Measurements from ENCODE around the gene BAIAP2L2. TPM values are rescaled to one million over a fixed set of nuclear protein-coding genes. Genes with fewer than 3 reads are reported as not detected.

Gene BAIAP2L2
- total RNA-seq, 3 donors from 2014 or later (not counting 1 experiment from before 2014, with no cell fraction given) = 0.99 to 1.9 (median 1.2) TPM

GRCh38 chr22:38139901-38140300, 29.4 kb upstream of the BAIAP2L2 start:
- no peaks in the 10 kb centered on the region for H3K9me3 ChIP-seq (ENCODE audit: control insufficient read depth, insufficient read depth, low read length)
- Mint-ChIP-seq H3K4me1 (peaks cover 26 to 47% of the 10 kb centered on the region in 2 donors), H3K27me3 (ENCODE audit: low read depth in 2 of 2) (no peaks in the 10 kb centered on the region), H3K9me3 (no peaks in the 10 kb centered on the region), H3K27ac (peak overlapping the region; percentile 63 to 70), H3K4me3 (no peak overlapping the region), H3K36me3 (no peaks in the 10 kb centered on the region)
- H3K36me3 ChIP-seq (ENCODE audit: control insufficient read depth, insufficient read depth, low read length) = peaks cover 23% of the 10 kb centered on the region
- TF ChIP-seq CTCF (IDR thresholded peaks at IDR 0.05) = no peak
- no peaks in the 10 kb centered on the region for H3K27me3 ChIP-seq (ENCODE audit: control insufficient read depth, insufficient read depth, low read length)
- peaks cover 54% of the 10 kb centered on the region for H3K4me1 ChIP-seq (ENCODE audit: control insufficient read depth, insufficient read depth, low read length)
- 98% methylated on average over 11 of the region's 11 CpGs for WGBS (ENCODE audit: insufficient coverage)
- DNase-seq = no peak
- H3K4me3 ChIP-seq (ENCODE audit: low read length) = no peak overlapping the region
- H3K27ac ChIP-seq (ENCODE audit: low read length) = no peak overlapping the region
- intact Hi-C loops (cut with micrococcal nuclease) = no loop called here
- no peak for ATAC-seq

DNA sequence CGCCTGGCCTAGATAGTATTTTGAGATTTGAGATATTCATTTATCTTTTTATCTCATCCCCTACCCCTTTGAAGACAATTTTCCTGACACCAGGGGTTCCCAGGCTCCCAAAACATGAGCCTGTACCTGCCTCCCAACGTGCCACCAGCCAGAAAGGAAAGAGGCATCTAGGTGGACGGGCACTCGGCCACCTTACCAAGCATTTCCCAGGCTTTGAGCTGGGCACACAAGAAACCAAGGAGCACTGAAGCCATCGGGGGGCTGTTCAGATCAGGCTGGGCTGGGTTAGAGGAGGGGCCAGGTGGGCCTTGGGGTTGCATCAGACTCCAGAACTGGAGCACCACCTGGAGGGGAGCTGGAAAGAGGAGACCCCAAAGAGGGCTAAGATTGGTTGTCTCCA, 28.5 kb upstream of the BAIAP2L2 start:
- H3K4me3 ChIP-seq (ENCODE audit: low read length) = no peak overlapping the region
- H3K4me1 ChIP-seq (ENCODE audit: control insufficient read depth, insufficient read depth, low read length) = peaks cover 44% of the 10 kb centered on the region
- 94% methylated on average over 5 of the region's 5 CpGs for WGBS (ENCODE audit: insufficient coverage)
- intact Hi-C loops (cut with micrococcal nuclease) = no loop called here
- TF ChIP-seq CTCF (IDR thresholded peaks at IDR 0.05) = no peak
- Mint-ChIP-seq H3K4me3 (no peak overlapping the region), H3K27ac (peak overlapping the region in 1 of 2 donors; percentile 35), H3K4me1 (peaks cover 26 to 45% of the 10 kb centered on the region in 2 donors), H3K27me3 (ENCODE audit: low read depth in 2 of 2) (no peaks in the 10 kb centered on the region), H3K36me3 (no peaks in the 10 kb centered on the region), H3K9me3 (no peaks in the 10 kb centered on the region)
- H3K9me3 ChIP-seq (ENCODE audit: control insufficient read depth, insufficient read depth, low read length) = no peaks in the 10 kb centered on the region
- H3K27me3 ChIP-seq (ENCODE audit: control insufficient read depth, insufficient read depth, low read length) = no peaks in the 10 kb centered on the region
- no peak overlapping the region for H3K27ac ChIP-seq (ENCODE audit: low read length)
- peaks cover 29% of the 10 kb centered on the region for H3K36me3 ChIP-seq (ENCODE audit: control insufficient read depth, insufficient read depth, low read length)
- DNase-seq (no peak), ATAC-seq (no peak)

DNA sequence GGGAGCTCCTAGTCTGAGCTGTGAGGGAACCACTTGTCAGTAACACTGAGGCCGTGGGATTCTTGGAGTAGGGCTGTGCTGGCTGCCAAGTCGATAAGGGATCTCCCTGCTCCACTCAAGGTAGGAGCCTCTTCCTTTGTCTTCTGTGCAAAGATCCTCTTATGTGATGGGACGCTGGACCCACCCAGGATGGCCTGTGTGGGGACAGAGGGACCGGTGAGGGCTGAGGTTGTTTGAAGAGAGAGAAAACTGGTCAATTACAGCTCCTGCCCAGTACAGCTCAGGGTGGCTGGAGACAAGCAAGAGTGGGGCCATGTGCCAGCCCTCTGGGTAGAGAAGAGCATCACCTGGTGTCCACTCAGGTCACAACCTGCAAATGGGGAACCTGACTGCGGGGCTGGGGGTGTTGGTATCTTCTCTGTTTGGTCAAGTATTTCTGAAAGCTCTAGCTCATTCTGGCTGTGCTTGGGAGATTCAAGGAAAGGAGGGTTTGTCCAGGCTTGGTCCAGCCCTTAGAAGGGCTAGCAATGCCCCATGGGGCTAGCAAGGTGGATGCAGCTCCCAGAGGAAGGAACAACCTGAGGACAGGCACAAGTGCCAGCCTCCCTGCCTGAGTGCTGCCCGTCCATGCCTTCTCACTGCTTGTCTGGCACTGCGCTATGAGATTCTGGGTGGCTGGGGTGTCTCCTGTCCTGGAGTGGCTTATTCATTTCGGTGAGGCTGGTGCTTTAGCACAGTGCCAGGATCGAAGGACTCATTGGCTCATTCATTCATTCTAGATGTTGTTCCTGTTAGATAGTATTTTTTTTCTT, 27.6 kb upstream of the BAIAP2L2 start:
- no peak for TF ChIP-seq CTCF (IDR thresholded peaks at IDR 0.05)
- peaks cover 35% of the 10 kb centered on the region for H3K4me1 ChIP-seq (ENCODE audit: control insufficient read depth, insufficient read depth, low read length)
- H3K27me3 Mint-ChIP-seq (ENCODE audit: low read depth in 2 of 2) = no peaks in the 10 kb centered on the region
- no peak overlapping the region for H3K4me3 ChIP-seq (ENCODE audit: low read length)
- H3K27ac ChIP-seq (ENCODE audit: low read length) = no peak overlapping the region
- no peaks in the 10 kb centered on the region for H3K9me3 ChIP-seq (ENCODE audit: control insufficient read depth, insufficient read depth, low read length)
- no peaks in the 10 kb centered on the region for H3K27me3 ChIP-seq (ENCODE audit: control insufficient read depth, insufficient read depth, low read length)
- no peak overlapping the region for H3K4me3 Mint-ChIP-seq
- WGBS (ENCODE audit: insufficient coverage) = 95% methylated on average over 9 of the region's 9 CpGs
- intact Hi-C loops (cut with micrococcal nuclease) = no loop called here
- no peaks in the 10 kb centered on the region for H3K9me3 Mint-ChIP-seq
- DNase-seq (no peak), ATAC-seq (no peak)
- H3K4me1 Mint-ChIP-seq = peaks cover 20 to 36% of the 10 kb centered on the region in 2 donors
- peaks cover 37% of the 10 kb centered on the region for H3K36me3 ChIP-seq (ENCODE audit: control insufficient read depth, insufficient read depth, low read length)
- H3K27ac Mint-ChIP-seq = peak overlapping the region; percentile 35 to 56
- H3K36me3 Mint-ChIP-seq = no peaks in the 10 kb centered on the region
